ENCODE results near the gene DAPK1.

DNA sequence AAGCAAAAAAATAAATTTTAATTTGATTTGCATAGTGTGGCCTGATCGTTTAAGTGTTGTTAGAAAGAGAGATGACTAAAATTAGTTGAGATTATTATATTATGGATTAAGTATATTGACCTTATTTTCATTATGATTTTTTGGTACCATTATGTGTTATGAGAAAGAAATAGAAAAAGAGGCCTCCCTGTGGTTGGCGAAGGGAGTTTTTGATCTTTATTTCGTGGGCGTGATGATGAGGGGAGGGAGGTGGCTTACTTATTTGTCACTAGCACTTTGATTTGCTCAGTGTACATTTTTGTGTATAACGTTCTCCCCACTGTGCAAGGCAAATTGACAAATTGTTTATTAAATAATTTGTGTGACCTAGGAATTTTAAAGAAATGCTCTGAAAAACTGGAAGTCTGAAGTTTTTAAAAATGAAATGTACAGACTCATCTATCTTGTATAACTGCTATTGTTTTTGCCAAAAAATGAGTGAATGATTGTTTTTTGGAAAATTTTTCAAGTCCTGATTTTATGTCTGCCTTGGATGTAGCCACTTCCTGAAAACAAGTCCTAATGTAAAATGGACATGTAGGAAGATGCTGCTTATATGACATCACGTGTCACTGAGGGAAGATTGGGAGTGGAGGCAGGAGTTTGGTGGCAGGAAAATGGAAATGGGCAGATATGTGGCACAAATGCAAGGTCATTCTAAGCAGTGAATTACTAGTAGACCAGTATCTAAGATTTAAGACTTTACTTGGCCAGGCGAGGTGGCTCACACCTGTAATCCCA is 3.0 kb downstream of the DAPK1 start:
- TF ChIP-seq JUNB (IDR thresholded peaks at IDR 0.05) (peak; percentile 74), EZH2 (IDR thresholded peaks at IDR 0.05; ENCODE audit: borderline replicate concordance, control insufficient read depth, low read depth, low read length) (no peak), EP300 (IDR thresholded peaks at IDR 0.05; ENCODE audit: borderline replicate concordance in 1 of 2, control insufficient read depth in 1 of 2, low read depth in 2 of 2, low read length in 2 of 2) (peak in 1 of 2 experiments; percentile 22; a peak in 2 of 4 replicates), YY1 (IDR thresholded peaks at IDR 0.05; ENCODE audit: low read depth, low read length) (no peak), CBX3 (IDR thresholded peaks at IDR 0.05; ENCODE audit: borderline replicate concordance, low read depth) (no peak), BCL11A (IDR thresholded peaks at IDR 0.05; ENCODE audit: low read depth, low read length) (no peak), SMC3 (IDR thresholded peaks at IDR 0.05; ENCODE audit: borderline replicate concordance, low read length) (peak; percentile 15; the same call in 1 of the 2 replicates)
- TF ChIP-seq, protein P1, sequence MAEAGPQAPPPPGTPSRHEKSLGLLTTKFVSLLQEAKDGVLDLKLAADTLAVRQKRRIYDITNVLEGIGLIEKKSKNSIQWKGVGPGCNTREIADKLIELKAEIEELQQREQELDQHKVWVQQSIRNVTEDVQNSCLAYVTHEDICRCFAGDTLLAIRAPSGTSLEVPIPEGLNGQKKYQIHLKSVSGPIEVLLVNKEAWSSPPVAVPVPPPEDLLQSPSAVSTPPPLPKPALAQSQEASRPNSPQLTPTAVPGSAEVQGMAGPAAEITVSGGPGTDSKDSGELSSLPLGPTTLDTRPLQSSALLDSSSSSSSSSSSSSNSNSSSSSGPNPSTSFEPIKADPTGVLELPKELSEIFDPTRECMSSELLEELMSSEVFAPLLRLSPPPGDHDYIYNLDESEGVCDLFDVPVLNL (IDR thresholded peaks at IDR 0.05; ENCODE audit: low read depth, low read length), result no peak
- TF ChIP-seq, protein P2, sequence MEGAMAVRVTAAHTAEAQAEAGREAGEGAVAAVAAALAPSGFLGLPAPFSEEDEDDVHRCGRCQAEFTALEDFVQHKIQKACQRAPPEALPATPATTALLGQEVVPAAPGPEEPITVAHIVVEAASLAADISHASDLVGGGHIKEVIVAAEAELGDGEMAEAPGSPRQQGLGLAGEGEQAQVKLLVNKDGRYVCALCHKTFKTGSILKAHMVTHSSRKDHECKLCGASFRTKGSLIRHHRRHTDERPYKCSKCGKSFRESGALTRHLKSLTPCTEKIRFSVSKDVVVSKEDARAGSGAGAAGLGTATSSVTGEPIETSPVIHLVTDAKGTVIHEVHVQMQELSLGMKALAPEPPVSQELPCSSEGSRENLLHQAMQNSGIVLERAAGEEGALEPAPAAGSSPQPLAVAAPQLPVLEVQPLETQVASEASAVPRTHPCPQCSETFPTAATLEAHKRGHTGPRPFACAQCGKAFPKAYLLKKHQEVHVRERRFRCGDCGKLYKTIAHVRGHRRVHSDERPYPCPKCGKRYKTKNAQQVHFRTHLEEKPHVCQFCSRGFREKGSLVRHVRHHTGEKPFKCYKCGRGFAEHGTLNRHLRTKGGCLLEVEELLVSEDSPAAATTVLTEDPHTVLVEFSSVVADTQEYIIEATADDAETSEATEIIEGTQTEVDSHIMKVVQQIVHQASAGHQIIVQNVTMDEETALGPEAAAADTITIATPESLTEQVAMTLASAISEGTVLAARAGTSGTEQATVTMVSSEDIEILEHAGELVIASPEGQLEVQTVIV (IDR thresholded peaks at IDR 0.05; ENCODE audit: borderline replicate concordance, partially characterized antibody), result no peak
